GM20431 (cell line): ENCODE data around the gene ARSI.
"Not testable (repeated sequence)": the region's sequence is repeated elsewhere in the genome, so short reads cannot be mapped to it uniquely, and the experiment has no call there.

ENCODE experiments used
- in situ Hi-C: fragments of 300-500 bp; cut with MseI, MboI; formaldehyde crosslinking; loops from one replicate; pipeline ENCODE4 v1.15.0; 2020; ENCODE audit warnings: low sequenced_read_pairs; ENCODE audit not compliant: unreplicated experiment

ARSI gene

DNA sequence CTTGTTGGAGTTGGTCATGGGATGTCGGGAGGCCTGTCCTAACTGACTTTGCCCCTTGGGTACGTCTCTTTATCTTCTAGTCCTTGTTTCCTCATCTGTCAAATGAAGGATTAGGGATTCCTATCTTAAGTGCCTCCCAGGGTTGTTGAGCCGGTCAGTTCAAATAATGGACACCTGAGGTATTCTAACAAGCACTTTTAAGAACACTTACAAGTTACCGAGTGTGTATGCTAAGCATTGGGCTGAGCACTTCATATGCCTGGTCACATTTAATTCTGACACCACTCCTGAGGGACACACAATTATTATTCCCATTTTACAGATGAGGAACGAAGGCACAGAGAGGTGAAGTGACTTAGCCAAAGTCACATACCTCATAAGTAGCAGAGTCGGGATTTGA lies 50.2 kb downstream of the ARSI start:
- in situ Hi-C loops: no loop called here

- in situ Hi-C loops: no loop called here
Measured at GRCh38 chr5:150251504-150251903, 51.2 kb downstream of the ARSI start.

DNA sequence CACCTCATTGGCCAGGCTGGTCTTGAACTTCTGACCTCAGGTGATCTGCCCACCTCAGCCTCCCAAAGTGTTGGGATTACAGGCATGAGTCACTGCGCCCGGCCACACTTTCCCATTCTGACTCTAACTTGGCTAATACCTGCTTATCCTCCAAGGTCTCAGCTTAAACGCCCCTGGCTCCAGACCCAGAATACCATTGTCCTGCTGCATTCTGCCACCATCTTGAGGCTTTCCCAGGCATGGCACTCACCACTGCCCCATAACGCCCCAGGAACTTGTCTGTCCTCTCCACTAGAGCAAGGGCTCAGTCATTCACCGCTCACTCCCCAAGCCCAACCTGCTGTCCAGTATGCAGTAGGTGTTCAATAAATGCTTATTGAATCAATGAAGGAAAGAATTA lies 53.0 kb downstream of the ARSI start:
- in situ Hi-C loops: no loop called here

DNA sequence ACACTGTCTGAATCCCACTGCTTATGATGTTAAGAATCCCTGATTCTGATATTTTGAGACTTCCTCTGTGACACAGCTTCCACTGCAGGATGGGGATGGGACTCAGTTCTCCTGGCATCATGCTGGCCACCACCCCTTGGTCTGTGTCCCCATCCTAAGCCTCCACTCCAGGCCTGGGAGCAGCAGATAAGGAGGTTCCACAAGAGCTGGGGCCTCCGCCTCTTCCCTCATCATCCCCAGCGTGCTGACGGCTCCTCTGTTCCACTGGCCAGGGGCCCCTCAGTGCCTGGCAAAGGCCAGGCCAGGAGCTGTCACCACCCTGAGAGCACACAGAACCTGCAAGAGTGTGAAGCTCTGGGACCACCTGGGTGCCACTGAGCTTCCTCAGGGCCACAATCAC lies 53.8 kb downstream of the ARSI start:
- in situ Hi-C loops: no loop called here

DNA sequence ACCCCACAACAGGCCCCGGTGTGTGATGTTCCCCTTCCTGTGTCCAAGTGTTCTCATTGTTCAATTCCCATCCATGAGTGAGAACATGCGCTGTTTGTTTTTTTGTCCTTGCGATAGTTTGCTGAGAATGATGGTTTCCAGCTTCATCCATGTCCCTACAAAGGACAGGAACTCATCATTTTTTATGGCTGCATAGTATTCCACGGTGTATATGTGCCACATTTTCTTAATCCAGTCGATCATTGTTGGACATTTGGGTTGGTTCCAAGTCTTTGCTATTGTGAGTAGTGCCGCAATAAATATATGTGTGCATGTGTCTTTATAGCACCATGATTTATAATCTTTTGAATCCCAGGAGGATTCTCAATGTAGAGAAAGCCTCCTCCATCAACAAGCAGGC lies 54.2 kb downstream of the ARSI start:
- in situ Hi-C loops: not testable (repeated sequence)

DNA sequence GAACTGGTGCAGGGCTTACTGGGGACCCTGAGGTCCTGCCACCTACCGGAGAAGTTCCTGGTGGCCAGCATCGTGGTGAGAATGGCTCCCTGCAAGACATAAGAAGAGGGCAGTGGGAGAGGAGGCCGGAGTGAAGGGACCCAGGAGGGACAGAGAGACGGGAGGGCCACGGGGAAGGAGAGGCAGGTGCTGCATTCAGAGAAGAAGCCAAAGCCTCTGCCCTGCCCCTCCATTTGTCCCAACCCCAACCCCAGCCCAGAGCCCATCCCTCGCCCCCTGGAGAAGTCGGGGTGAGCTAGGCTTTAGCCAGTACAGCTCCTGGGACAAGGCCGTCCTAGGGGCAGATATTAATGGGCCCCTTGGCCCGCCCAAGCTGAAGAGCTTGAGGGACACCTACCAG lies 55.0 kb downstream of the ARSI start:
- in situ Hi-C loops: no loop called here

DNA sequence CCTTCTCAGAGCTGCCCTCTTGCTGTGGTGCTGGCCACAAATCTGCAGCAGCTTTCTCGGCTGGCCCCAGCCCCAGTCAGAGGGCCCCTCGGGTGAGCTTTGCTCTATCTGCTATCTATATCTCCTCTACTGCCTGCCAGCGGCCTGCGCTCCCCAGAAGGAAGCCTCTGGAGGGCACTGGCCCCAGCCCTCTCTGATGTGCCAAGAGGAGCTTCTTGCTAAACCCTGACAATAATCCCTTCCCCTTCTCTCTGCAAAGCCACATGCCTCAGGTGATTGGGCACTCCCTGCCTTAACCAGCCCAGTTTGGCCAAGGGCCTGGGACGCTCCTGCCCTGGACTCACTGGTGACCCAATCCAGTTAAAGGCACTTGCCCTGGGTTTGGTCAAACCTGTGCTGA lies 55.9 kb downstream of the ARSI start:
- in situ Hi-C loops: no loop called here

DNA sequence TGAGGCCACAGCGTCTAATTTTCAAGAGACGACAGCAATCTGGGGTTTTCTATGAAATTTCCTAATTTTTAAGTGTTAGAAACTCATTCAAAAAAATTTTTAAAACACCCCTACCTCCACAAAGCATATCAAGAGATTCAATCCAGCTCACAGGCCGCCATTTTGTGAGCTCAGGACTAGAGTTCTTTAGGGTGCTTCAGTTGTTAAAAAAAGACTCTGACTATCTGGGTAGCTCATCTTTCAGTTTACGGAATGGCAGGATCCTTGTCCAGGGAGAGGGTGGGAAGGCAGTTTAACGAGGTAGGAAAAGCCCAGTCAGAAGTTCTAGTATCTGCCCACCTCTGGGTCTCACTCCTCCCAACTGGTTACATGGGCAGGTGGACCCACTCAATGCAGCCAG lies 56.3 kb downstream of the ARSI start:
- in situ Hi-C loops: no loop called here
